HG02981 (cell line): Measurements from ENCODE around the gene ATOSA.

Experiments used
- ATAC-seq: cut with Tn5 transposase; IDR thresholded peaks from one replicate; pipeline ENCODE4 v1.9.1; 2021; ENCODE audit warnings: mild to moderate bottlenecking, moderate library complexity; ENCODE audit not compliant: unreplicated experiment

Gene ATOSA

GRCh38 chr15:52682781-52683180 is 3.6 kb upstream of the ATOSA start:
- ATAC-seq, result no peak

GRCh38 chr15:52682200-52682599 is 3.0 kb upstream of the ATOSA start:
- no peak for ATAC-seq

- ATAC-seq, result no peak
These were observed 2.3 kb upstream of the ATOSA start for GRCh38 chr15:52681441-52681840.

- ATAC-seq, result no peak
These were observed 1.6 kb upstream of the ATOSA start for GRCh38 chr15:52680761-52681160.

GRCh38 chr15:52680041-52680391 is 828 bp upstream of the ATOSA start:
- no peak for ATAC-seq

GRCh38 chr15:52678468-52679231 is 538 bp downstream of the ATOSA start:
- peak; percentile 14 for ATAC-seq

GRCh38 chr15:52677593-52678467 is 1.4 kb downstream of the ATOSA start:
- peak; percentile 22 for ATAC-seq

- ATAC-seq, result no peak
These were observed 4.4 kb downstream of the ATOSA start for GRCh38 chr15:52674831-52675230.

- ATAC-seq, result no peak
These were observed 5.5 kb downstream of the ATOSA start for GRCh38 chr15:52673734-52674133.

GRCh38 chr15:52673312-52673711 is 5.9 kb downstream of the ATOSA start:
- ATAC-seq, result no peak

GRCh38 chr15:52672661-52673060 is 6.5 kb downstream of the ATOSA start:
- no peak for ATAC-seq

GRCh38 chr15:52670087-52670486 is 9.1 kb downstream of the ATOSA start:
- no peak for ATAC-seq

GRCh38 chr15:52668133-52668532 is 11.1 kb downstream of the ATOSA start:
- no peak for ATAC-seq

GRCh38 chr15:52667597-52667996 is 11.6 kb downstream of the ATOSA start:
- peak; percentile 79 for ATAC-seq

- ATAC-seq, result no peak
These were observed 15.5 kb downstream of the ATOSA start for GRCh38 chr15:52663536-52664294.

GRCh38 chr15:52661909-52662308 is 17.3 kb downstream of the ATOSA start:
- ATAC-seq, result no peak

GRCh38 chr15:52660192-52660591 is 19.0 kb downstream of the ATOSA start:
- ATAC-seq, result no peak

GRCh38 chr15:52658955-52659354 is 20.2 kb downstream of the ATOSA start:
- peak; percentile 88 for ATAC-seq

GRCh38 chr15:52657338-52657737 is 21.9 kb downstream of the ATOSA start:
- no peak for ATAC-seq

GRCh38 chr15:52656412-52656811 is 22.8 kb downstream of the ATOSA start:
- no peak for ATAC-seq

GRCh38 chr15:52653431-52653964 is 25.7 kb downstream of the ATOSA start:
- no peak for ATAC-seq
